ENCODE measurements around the gene ITGB8.

DNA sequence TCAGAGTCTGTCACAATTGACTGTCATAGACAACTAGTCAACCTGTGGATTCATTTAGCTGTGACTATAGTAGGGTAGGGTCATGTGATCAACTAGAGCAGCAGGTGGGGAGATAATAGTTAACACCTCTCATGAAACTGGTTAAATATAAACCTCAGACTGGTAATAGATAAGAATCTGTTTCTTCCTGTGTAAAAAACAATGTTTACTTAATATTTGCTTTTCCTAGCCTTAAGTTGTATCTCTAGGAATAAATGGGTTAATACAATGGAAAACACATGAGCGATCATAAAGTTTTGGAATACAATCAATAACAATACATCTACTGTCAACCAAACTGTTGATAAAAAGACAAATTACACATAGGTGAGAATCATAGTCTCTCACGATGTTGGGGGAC is 43.4 kb upstream of the ITGB8 start:
- TF ChIP-seq TAF1 (conservative IDR thresholded peaks at IDR 0.05) (no peak), NR2F2 (IDR thresholded peaks at IDR 0.05) (no peak), CTCF (IDR thresholded peaks at IDR 0.05; ENCODE audit: low read depth, low read length, missing input control) (no peak), SP1 (IDR thresholded peaks at IDR 0.05) (no peak), RXRA (IDR thresholded peaks at IDR 0.05) (no peak), GABPA (IDR thresholded peaks at IDR 0.05 in 1 of 2, conservative IDR thresholded peaks at IDR 0.05 in 1 of 2) (no peak), RAD21 (IDR thresholded peaks at IDR 0.05) (no peak), EGR1 (IDR thresholded peaks at IDR 0.05; ENCODE audit: low read depth in 2 of 2) (no peak), YY1 (IDR thresholded peaks at IDR 0.05) (no peak)
- TF ChIP-seq, protein P1, sequence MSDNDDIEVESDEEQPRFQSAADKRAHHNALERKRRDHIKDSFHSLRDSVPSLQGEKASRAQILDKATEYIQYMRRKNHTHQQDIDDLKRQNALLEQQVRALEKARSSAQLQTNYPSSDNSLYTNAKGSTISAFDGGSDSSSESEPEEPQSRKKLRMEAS (IDR thresholded peaks at IDR 0.05), result no peak
- TF ChIP-seq, protein P2, sequence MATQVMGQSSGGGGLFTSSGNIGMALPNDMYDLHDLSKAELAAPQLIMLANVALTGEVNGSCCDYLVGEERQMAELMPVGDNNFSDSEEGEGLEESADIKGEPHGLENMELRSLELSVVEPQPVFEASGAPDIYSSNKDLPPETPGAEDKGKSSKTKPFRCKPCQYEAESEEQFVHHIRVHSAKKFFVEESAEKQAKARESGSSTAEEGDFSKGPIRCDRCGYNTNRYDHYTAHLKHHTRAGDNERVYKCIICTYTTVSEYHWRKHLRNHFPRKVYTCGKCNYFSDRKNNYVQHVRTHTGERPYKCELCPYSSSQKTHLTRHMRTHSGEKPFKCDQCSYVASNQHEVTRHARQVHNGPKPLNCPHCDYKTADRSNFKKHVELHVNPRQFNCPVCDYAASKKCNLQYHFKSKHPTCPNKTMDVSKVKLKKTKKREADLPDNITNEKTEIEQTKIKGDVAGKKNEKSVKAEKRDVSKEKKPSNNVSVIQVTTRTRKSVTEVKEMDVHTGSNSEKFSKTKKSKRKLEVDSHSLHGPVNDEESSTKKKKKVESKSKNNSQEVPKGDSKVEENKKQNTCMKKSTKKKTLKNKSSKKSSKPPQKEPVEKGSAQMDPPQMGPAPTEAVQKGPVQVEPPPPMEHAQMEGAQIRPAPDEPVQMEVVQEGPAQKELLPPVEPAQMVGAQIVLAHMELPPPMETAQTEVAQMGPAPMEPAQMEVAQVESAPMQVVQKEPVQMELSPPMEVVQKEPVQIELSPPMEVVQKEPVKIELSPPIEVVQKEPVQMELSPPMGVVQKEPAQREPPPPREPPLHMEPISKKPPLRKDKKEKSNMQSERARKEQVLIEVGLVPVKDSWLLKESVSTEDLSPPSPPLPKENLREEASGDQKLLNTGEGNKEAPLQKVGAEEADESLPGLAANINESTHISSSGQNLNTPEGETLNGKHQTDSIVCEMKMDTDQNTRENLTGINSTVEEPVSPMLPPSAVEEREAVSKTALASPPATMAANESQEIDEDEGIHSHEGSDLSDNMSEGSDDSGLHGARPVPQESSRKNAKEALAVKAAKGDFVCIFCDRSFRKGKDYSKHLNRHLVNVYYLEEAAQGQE (IDR thresholded peaks at IDR 0.05), result no peak
